Memory B cell (primary cell): ENCODE measurements around the gene PLCL1.

Experiments
- ATAC-seq: fragments of 150-1000 bp; cut with Tn5 transposase; 2 replicates; pipeline ENCODE4 v1.10.0; 2021; ENCODE audit warnings: low read depth, mild to moderate bottlenecking, moderate library complexity
- DNase-seq, 2 donors: peaks; one replicate each; pipeline ENCODE4 v3.0.0; 2022; ENCODE audit warnings: low spot score in 2 of 2
- H3K27ac Mint-ChIP-seq: one replicate; pipeline ENCODE4 v1.8.0; 2022; ENCODE audit warnings: mild to moderate bottlenecking, moderate library complexity, mixed read lengths
- H3K27me3 Mint-ChIP-seq: one replicate; pipeline ENCODE4 v1.8.0; 2022; ENCODE audit warnings: mixed read lengths
- H3K36me3 Mint-ChIP-seq: one replicate; pipeline ENCODE4 v1.8.0; 2022; ENCODE audit warnings: mild to moderate bottlenecking, mixed read lengths
- H3K4me1 Mint-ChIP-seq: one replicate; pipeline ENCODE4 v1.8.0; 2022; ENCODE audit warnings: mixed read lengths
- H3K4me3 Mint-ChIP-seq: one replicate; pipeline ENCODE4 v1.8.0; 2022; ENCODE audit warnings: mild to moderate bottlenecking, moderate library complexity, mixed read lengths
- H3K9me3 Mint-ChIP-seq: one replicate; pipeline ENCODE4 v1.8.0; 2022; ENCODE audit warnings: mixed read lengths

Gene PLCL1

DNA sequence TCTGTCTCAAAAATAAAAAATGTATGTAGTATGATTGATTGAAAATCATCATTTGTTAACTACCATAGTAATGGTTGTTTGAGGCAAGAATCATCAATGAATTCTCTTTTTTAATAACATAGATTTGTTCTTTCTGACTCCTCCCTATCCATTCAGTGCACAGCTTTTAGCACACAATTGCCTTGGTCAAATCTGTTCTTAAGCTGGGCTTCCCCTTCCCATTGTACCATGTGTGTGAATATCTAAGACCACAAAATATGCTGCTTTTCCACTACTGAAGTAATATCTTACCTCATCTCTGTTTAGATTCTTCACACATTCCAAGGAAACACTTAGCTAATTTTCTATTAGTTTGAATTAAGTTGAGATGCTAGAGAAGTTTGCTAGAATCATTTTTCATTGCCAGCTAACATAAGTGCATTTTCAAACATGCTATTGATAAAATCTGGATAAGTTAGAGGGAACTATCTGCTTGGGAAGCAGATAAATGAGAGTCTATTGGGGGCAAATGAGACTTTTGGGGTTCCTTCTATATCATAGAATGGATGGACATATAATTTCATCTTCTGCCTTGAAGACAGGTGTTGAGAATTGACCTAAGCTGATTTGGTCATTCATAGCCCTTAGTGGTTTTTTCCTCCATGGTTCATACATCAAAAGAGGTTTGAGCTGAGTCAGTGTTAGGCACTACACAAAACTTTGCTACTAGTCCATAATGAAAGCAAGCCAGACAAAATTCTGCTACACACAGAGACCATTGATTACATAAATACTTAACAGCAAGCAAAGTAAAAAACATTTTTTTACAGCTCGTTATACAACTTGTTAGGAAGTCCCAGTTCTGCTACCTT lies 231.9 kb downstream of the PLCL1 start:
- Mint-ChIP-seq H3K4me1 (no peaks in the 10 kb centered on the region), H3K9me3 (peaks cover 3% of the 10 kb centered on the region)

GRCh38 chr2:198040835-198041234 lies 236.4 kb downstream of the PLCL1 start:
- peaks cover 2% of the 10 kb centered on the region for H3K9me3 Mint-ChIP-seq
- no peaks in the 10 kb centered on the region for H3K36me3 Mint-ChIP-seq
- no peak overlapping the region for H3K27ac Mint-ChIP-seq
- H3K27me3 Mint-ChIP-seq = no peaks in the 10 kb centered on the region
- ATAC-seq (no peak), DNase-seq (no peak)
- no peaks in the 10 kb centered on the region for H3K4me1 Mint-ChIP-seq
- H3K4me3 Mint-ChIP-seq = no peak overlapping the region

More for the DNA sequence above, 231.9 kb downstream of the PLCL1 start:
- Mint-ChIP-seq H3K27ac (no peak overlapping the region), H3K4me3 (no peak overlapping the region), H3K27me3 (no peaks in the 10 kb centered on the region), H3K36me3 (no peaks in the 10 kb centered on the region)
- ATAC-seq = no peak
- DNase-seq = no peak

DNA sequence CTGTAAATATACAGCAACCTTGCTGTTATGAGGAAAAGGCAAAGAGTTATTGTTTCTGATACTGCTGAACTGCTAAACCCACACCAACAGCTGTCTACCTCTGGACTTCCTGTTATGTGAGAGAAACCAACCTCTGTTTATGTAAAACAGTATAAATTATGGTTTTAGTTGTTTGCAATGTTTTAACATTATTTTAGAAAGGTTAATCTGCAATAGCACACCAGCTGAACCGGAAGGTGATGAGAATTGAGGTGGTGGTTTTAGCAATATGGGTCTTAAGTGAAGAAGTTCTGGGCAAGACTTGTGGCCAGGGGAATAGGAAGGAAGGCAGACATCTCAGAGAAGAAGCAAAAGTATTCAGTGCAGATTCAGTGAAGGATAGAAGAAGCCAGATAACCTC lies 237.8 kb downstream of the PLCL1 start:
- ATAC-seq = no peak
- no peak for DNase-seq
- H3K9me3 Mint-ChIP-seq = peaks cover 2% of the 10 kb centered on the region
- H3K4me1 Mint-ChIP-seq = no peaks in the 10 kb centered on the region
- no peaks in the 10 kb centered on the region for H3K36me3 Mint-ChIP-seq
- no peak overlapping the region for H3K27ac Mint-ChIP-seq
- no peaks in the 10 kb centered on the region for H3K27me3 Mint-ChIP-seq
- no peak overlapping the region for H3K4me3 Mint-ChIP-seq

- H3K27ac Mint-ChIP-seq = no peak overlapping the region
These were observed 240.4 kb downstream of the PLCL1 start for GRCh38 chr2:198044777-198045176.

DNA sequence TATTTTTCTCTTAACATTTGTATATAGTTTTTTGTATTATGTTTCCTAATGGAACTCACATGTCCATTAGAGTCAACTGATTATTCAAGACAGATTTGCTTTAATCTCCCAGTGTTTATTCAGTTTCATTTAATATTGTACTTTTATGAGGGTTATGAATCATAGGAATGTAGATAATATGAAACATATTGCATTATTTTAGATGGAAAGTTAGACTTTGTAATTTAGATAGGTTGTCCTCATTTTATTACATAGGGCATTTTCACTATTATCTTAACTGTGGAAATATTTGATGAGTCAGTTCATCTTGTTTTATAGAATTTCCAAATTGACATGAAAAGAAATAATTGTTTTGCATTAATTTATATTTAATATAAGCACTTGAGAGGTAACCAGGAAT lies 240.8 kb downstream of the PLCL1 start:
- H3K9me3 Mint-ChIP-seq = peaks cover 3% of the 10 kb centered on the region
- no peak for DNase-seq
- H3K4me1 Mint-ChIP-seq = no peaks in the 10 kb centered on the region
- H3K4me3 Mint-ChIP-seq = no peak overlapping the region
- no peaks in the 10 kb centered on the region for H3K36me3 Mint-ChIP-seq
- H3K27me3 Mint-ChIP-seq = no peaks in the 10 kb centered on the region
- no peak for ATAC-seq
- H3K27ac Mint-ChIP-seq = no peak overlapping the region

More at GRCh38 chr2:198044777-198045176, 240.4 kb downstream of the PLCL1 start:
- DNase-seq (no peak), ATAC-seq (no peak)
- Mint-ChIP-seq H3K4me3 (no peak overlapping the region), H3K36me3 (no peaks in the 10 kb centered on the region), H3K9me3 (peaks cover 3% of the 10 kb centered on the region), H3K4me1 (no peaks in the 10 kb centered on the region), H3K27me3 (no peaks in the 10 kb centered on the region)

GRCh38 chr2:198052741-198053140 lies 248.3 kb downstream of the PLCL1 start:
- Mint-ChIP-seq H3K4me1 (no peaks in the 10 kb centered on the region), H3K4me3 (no peak overlapping the region), H3K9me3 (no peaks in the 10 kb centered on the region), H3K27ac (no peak overlapping the region), H3K27me3 (no peaks in the 10 kb centered on the region), H3K36me3 (no peaks in the 10 kb centered on the region)
- no peak for ATAC-seq
- DNase-seq = no peak

GRCh38 chr2:198053148-198053547 lies 248.8 kb downstream of the PLCL1 start:
- no peaks in the 10 kb centered on the region for H3K27me3 Mint-ChIP-seq
- no peaks in the 10 kb centered on the region for H3K4me1 Mint-ChIP-seq
- no peak for ATAC-seq
- H3K9me3 Mint-ChIP-seq = no peaks in the 10 kb centered on the region
- H3K27ac Mint-ChIP-seq = no peak overlapping the region
- H3K4me3 Mint-ChIP-seq = no peak overlapping the region
- no peak for DNase-seq
- H3K36me3 Mint-ChIP-seq = no peaks in the 10 kb centered on the region

GRCh38 chr2:198053776-198054175 lies 249.4 kb downstream of the PLCL1 start:
- DNase-seq = no peak
- H3K4me1 Mint-ChIP-seq = no peaks in the 10 kb centered on the region
- H3K27ac Mint-ChIP-seq = no peak overlapping the region
- H3K27me3 Mint-ChIP-seq = no peaks in the 10 kb centered on the region
- ATAC-seq = no peak
- H3K9me3 Mint-ChIP-seq = no peaks in the 10 kb centered on the region
- no peaks in the 10 kb centered on the region for H3K36me3 Mint-ChIP-seq
- H3K4me3 Mint-ChIP-seq = no peak overlapping the region

- H3K4me3 Mint-ChIP-seq = no peak overlapping the region
- no peak for ATAC-seq
- no peak for DNase-seq
- H3K4me1 Mint-ChIP-seq = no peaks in the 10 kb centered on the region
- no peak overlapping the region for H3K27ac Mint-ChIP-seq
- no peaks in the 10 kb centered on the region for H3K27me3 Mint-ChIP-seq
- no peaks in the 10 kb centered on the region for H3K9me3 Mint-ChIP-seq
- H3K36me3 Mint-ChIP-seq = no peaks in the 10 kb centered on the region
These were observed 249.9 kb downstream of the PLCL1 start for GRCh38 chr2:198054299-198054698.

DNA sequence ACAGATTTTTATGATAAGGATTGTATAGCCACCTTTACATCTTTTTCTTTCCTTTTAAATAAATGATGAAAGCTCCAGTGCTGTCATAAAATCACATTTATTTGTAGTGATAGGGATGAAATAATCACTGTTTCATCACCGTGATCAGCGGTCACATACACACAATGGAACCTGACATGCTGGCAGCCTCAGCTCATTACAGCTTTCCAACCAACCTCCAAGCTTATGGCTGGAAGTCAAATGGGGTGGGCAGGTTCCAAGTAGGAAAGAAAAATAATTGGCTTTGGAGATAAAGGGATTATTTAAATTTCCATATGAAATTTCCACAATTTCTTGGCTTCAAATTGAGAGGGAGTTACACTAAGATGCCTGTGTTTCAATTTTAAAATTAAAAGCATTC lies 251.3 kb downstream of the PLCL1 start:
- no peak overlapping the region for H3K27ac Mint-ChIP-seq
- H3K27me3 Mint-ChIP-seq = no peaks in the 10 kb centered on the region
- no peaks in the 10 kb centered on the region for H3K36me3 Mint-ChIP-seq
- H3K9me3 Mint-ChIP-seq = no peaks in the 10 kb centered on the region
- no peak overlapping the region for H3K4me3 Mint-ChIP-seq
- no peaks in the 10 kb centered on the region for H3K4me1 Mint-ChIP-seq
- no peak for ATAC-seq
- DNase-seq = no peak

DNA sequence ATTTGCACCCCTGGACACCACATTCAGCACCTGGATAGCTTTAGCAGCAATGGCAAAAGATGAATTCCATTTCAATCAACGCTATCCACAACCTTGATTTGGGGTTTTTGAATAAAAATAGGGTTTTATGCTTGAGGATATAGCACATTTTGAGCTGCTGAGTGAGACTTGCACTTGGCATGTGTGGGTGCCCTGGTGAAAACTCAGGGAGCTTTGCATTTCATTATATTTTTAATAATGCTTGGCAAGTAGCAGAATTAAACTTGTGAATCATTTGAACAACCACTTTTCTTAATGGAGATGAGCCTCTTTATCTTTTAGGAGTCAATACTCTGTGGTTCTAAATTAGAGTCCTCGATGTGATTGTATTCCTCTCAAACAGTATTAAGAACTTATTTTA lies 252.4 kb downstream of the PLCL1 start:
- no peaks in the 10 kb centered on the region for H3K9me3 Mint-ChIP-seq
- no peaks in the 10 kb centered on the region for H3K27me3 Mint-ChIP-seq
- H3K4me1 Mint-ChIP-seq = no peaks in the 10 kb centered on the region
- no peak overlapping the region for H3K27ac Mint-ChIP-seq
- DNase-seq (no peak), ATAC-seq (no peak)
- no peaks in the 10 kb centered on the region for H3K36me3 Mint-ChIP-seq
- H3K4me3 Mint-ChIP-seq = no peak overlapping the region

GRCh38 chr2:198059800-198060199 lies 255.4 kb downstream of the PLCL1 start:
- H3K27ac Mint-ChIP-seq = no peak overlapping the region

GRCh38 chr2:198060277-198060676 lies 255.9 kb downstream of the PLCL1 start:
- H3K27ac Mint-ChIP-seq = no peak overlapping the region
- no peak for ATAC-seq

More at GRCh38 chr2:198059800-198060199, 255.4 kb downstream of the PLCL1 start:
- Mint-ChIP-seq H3K4me3 (no peak overlapping the region), H3K27me3 (no peaks in the 10 kb centered on the region), H3K36me3 (no peaks in the 10 kb centered on the region), H3K4me1 (no peaks in the 10 kb centered on the region), H3K9me3 (no peaks in the 10 kb centered on the region)
- no peak for ATAC-seq
- no peak for DNase-seq

GRCh38 chr2:198062826-198063225 lies 258.4 kb downstream of the PLCL1 start:
- H3K4me3 Mint-ChIP-seq = no peak overlapping the region
- ATAC-seq = no peak
- no peaks in the 10 kb centered on the region for H3K9me3 Mint-ChIP-seq
- DNase-seq = no peak
- H3K4me1 Mint-ChIP-seq = no peaks in the 10 kb centered on the region
- no peaks in the 10 kb centered on the region for H3K27me3 Mint-ChIP-seq
- no peaks in the 10 kb centered on the region for H3K36me3 Mint-ChIP-seq
- no peak overlapping the region for H3K27ac Mint-ChIP-seq

More at GRCh38 chr2:198060277-198060676, 255.9 kb downstream of the PLCL1 start:
- no peaks in the 10 kb centered on the region for H3K4me1 Mint-ChIP-seq
- no peak for DNase-seq
- H3K27me3 Mint-ChIP-seq = no peaks in the 10 kb centered on the region
- H3K4me3 Mint-ChIP-seq = no peak overlapping the region
- H3K36me3 Mint-ChIP-seq = no peaks in the 10 kb centered on the region
- H3K9me3 Mint-ChIP-seq = no peaks in the 10 kb centered on the region

DNA sequence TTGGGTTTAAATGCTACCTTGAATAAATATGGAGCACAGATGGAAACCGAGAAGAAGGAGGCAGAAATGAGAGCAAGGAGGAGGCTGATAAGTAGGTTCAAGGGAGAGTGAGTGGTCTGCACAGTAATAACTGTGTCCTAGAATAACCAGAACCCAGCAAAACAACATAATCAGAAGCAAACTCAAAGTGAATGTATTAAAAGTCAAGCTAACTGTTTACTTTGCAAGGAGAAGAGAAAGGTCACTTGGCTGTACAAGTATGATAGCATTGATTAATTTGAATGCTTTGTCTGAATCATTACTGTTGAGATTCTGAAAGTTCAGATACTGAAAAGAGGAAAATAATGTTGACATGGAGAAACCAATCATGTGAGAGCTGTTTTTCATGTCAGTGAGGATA lies 258.8 kb downstream of the PLCL1 start:
- DNase-seq = no peak
- H3K27ac Mint-ChIP-seq = no peak overlapping the region
- no peak for ATAC-seq

More for the DNA sequence above, 258.8 kb downstream of the PLCL1 start:
- H3K4me3 Mint-ChIP-seq = no peak overlapping the region
- no peaks in the 10 kb centered on the region for H3K4me1 Mint-ChIP-seq
- no peaks in the 10 kb centered on the region for H3K36me3 Mint-ChIP-seq
- H3K9me3 Mint-ChIP-seq = no peaks in the 10 kb centered on the region
- no peaks in the 10 kb centered on the region for H3K27me3 Mint-ChIP-seq
